Stimulated activated CD8-positive, alpha-beta memory T cell treated with anti-CD3 and anti-CD28 coated beads, Interleukin-4, amount 100 ng/mL, for 24 hours (primary cell): ENCODE results near the gene BABAM2.
"Not testable (repeated sequence)": the region's sequence is repeated elsewhere in the genome, so short reads cannot be mapped to it uniquely, and the experiment has no call there.

Source experiments
- DNase-seq: peaks from one replicate; pipeline ENCODE4 v3.0.0-alpha.2; 2020; ENCODE audit warnings: low read depth

The BABAM2 gene

DNA sequence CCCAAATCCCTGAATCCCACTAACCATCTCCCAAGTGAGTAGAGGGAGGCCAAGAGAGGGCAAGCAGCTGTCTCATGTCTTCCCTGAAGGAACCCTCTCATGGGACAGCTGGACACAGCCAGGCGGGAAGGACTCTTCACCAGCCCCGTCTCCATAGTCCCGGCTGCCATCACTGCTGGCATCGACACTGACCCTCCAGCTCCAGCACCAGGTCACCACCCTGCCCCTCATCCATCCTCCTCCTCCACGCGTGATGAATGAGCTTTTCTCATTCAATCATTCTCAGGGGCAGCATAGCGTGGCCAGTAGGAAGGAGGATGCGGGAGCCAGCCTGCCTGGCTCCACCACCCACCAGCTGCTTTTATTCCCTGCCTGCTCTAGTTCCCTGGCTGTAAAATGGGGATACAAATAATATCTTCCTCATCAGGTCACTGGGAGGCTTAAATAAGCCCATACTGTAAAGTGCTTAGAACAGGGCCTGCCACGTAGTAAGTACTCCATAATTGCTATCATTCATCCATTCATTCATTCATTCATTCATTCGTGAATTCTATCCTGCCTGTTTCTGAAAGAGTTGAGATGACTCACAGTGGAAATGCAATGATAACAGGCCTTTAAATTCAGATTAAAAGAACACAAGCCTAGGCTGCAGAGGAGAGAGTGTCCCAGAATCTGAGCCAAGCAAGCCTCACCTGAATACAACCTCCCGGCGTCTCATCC, 471.6 kb downstream of the BABAM2 start:
- DNase-seq, result no peak

DNA sequence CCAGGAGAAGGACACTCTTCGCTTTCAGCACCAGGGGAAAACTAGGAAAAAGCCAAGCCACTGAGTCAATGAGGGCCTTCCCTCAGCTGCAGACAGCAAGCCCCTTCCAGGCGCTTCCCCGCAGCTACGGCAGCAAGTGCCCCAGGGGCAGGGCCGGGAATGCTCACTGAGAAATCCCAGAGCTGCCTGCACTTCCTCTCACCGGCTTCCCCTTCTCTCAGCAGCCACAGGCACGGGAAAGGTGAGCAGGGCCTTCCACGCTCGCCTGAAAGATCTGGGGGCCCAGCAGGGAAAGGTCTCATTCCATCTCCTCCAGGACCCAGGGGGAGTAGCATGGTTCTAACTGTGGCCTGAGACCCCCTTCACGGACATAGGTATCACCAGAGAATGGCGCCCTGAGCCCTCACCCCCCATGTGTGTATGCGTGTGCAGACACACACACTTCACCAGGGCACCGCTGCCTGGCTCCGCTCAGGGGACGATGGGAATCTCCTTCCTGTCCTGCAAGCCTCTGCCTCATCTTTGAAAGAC, 472.5 kb downstream of the BABAM2 start:
- no peak for DNase-seq

DNA sequence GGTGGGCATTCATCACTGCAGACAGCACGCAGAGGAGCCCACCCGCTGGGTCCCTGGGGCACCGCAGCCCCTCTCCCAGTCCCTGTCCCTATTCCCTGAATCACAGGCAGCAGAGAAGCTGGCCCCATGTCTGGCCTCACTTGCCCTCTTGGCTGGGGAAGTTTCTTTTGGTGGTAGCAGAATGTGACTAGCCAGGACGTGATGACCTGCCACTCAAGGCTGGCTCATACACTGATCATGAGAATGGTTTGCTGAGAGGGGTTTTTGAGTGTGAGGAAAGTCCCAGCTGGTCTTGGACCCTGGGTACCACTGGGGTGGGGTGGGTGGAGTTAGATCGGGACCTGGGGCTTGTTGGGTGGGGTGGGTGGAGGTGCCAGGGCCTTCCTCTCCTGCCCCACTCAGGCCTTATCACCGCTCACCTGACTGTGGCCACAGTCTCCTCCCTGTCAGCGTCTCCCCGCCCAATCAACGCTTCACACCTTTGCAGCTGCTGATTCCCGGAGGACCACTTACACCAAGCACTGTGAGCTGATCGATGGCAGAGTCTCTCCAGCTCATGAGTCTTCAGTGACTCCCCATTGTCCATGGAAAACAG, 473.3 kb downstream of the BABAM2 start:
- DNase-seq, result no peak

DNA sequence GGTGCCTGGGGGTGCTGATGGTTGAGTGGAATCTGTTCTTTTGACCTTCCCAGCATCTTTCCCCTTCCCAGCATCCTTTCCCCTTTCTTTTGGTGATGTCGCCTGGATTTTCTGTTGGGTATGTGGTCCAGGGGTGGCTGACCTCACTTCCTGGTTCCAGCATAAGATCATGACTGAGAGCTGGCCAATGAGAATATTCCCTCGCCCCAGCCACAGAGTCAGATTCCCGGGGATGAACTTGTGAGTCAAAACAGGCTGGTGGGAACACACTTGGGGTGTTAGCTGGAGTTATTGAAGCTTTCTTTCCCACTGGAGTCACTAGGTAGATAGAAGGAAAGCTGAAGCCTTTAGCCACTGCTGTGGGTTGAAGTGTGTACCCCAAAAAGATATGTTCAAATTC, 474.1 kb downstream of the BABAM2 start:
- DNase-seq, result no peak

DNA sequence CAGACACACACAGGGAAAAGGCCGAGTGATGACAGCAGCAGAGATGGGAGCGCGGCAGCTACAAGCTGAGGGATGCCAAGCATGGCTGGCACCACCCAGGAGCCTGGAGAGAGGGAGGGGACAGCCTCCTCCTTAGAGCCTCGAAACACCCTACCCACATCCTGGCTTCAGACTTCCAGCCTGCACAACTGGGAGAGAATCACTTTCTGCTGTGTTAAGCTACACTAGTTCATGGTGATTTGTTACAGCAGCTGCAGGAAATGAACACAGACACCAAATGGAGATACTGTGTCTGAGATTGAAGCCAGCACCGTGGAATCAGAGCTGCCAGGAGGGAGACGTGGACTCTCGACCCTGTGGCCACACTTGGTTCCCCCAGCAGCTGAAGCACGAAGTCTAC, 474.6 kb downstream of the BABAM2 start:
- no peak for DNase-seq

DNA sequence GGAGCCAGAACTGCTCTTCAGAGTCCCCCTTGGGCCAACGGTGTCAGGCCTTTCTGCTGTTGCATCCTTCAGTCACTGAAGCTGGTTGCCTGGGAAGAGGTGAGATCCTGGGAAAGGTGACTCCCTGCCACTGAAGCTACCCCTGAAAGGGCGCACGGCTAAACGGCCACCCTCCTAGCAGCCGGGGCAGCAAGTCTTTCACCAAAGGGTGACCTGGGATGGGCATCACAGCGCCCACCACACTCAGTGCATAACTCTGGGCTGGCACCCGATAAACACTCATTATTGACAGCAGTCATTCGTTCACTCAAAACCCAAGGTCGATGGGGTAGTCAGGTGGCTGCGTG, 475.6 kb downstream of the BABAM2 start:
- no peak for DNase-seq

DNA sequence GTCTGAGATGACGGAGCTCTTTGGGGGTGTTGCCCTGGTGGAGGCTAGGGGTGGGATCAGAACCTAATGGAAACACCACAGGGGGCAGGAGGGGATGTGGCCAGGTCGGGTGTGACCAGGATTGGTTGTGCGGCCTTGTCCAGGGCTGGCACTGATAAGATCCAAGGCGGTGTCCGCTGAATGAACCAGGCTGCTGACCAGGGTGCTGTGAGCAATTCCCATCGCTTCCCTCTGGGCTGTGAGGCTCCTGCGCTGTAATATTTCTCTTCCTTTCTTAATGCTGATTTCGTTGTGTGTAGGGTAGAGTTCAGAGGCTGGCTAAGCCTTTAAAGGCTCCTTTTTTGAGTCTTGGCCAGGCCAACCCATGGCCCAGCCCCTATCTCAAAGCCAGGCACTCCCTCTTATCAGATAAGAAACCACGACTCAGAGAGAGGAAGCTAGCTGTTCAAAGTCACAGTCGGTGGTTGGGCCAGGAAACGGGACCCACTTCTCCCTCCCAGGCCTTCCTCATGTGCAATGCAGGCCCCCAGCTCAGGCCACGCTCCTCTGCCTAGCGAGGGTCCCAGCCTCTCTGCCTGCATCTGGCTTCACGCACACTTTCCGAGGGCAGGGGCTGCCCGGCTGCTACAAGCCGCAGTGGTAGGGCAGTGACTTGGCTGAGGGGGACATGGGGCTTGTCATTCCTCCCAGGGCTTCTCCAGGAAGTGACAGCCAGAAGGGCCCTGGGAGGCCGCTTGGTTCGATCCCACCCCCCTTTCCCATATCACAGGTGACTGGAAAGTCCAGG, 476.2 kb downstream of the BABAM2 start:
- no peak for DNase-seq

DNA sequence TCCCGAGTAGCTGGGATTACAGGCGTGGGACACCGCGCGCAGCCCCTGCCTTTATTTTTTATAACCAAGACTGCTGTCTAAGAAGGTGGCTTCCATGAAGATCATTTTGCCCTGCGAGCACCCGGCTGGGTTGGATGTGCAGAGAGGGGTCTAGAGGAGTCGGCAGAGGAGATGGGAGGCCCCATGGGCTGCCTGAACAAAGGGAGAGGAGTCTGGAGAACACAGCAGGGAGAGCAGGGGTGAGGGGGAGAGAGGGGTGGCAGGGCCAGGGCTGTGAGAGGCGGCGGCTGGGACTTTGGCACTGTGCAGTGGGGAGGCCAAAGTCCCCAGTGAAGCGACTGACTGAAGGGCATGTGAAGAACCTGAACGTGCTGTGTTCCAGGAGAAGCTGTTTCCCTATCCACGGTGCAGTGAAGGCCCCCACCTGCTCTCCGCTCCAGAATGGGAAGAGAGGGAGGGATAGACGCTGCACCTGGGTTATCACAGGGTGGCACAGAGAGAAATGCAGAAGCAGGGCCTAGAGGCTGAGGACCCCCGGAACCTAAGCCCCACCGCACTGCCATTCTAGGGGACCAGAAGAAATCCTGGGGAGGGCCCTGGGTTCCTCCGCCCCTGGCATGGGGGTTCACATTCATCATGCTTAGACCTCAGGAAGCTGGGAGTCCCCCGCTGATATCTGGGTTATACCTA, 477.3 kb downstream of the BABAM2 start:
- DNase-seq, result no peak

DNA sequence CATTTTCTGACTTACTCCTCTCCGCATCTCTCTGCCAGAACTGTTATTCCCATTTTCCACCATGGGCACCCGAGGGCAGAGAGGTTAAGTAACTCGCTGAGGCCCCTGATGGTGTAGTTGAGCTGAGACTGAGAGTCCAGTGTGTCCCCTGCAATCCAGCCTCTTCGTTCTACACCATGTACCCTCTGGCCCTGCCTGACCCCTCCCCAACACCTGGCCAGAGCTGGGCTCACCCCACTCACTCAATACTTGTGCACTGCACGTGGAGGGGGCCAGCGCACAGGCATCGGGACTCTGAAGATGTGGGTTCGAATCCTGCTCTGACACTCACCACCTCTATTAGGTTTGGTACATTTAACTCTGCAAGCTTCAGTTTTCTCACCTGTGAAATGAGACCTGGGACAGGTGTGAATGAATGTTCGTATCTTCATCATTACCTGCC, 477.8 kb downstream of the BABAM2 start:
- DNase-seq, result no peak

DNA sequence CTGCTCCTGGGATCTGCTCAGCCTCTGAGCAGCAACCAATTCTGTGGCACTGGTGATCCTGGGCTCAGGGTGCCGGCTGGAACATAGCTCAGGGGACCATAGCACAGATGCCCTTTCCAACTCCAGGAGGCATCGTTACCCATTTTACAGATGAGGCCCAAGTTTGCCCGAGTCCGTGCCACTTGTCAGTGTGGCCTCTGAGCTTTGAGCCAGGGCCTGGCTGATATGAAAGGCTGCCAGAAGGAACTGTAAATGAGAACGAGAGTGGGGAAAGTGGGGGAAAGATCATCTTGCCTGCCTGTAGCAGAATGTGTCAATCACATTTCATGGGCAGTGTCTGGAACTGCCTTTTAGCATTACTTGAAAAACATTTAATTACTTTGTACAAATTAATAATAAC, 478.8 kb downstream of the BABAM2 start:
- no peak for DNase-seq

DNA sequence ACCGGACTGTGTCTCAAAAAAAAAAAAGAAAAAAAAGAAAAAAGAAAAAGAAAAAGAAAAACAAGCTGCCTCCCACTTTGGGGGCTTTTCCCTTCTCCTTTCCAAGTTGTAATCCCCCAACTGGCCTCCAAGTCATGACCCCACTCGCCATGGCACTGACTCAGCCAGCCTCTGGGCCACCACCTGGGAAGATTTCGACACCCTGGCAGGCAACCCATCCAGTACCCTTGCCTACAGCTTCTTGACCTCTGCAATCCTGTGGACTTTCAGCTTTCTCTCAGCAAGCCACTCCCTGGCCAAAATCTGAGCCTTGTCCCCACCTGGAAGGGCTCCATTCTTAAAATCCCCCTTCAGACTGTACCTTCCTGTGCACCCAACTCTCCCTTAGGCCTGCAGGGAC, 479.8 kb downstream of the BABAM2 start:
- DNase-seq, result no peak

DNA sequence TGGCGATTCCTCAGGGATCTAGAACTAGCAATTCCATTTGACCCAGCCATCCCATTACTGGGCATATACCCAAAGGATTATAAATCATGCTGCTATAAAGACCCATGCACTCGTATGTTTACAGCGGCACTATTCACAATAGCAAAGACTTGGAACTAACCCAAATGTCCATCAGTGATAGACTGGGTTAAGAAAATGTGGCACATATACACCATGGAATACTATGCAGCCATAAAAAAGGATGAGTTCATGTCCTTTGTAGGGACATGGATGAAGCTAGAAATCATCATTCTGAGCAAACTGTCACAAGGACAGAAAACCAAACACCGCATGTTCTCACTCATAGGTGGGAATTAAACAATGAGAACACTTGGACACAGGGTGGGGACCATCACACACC, 481.2 kb downstream of the BABAM2 start:
- DNase-seq, result not testable (repeated sequence)

DNA sequence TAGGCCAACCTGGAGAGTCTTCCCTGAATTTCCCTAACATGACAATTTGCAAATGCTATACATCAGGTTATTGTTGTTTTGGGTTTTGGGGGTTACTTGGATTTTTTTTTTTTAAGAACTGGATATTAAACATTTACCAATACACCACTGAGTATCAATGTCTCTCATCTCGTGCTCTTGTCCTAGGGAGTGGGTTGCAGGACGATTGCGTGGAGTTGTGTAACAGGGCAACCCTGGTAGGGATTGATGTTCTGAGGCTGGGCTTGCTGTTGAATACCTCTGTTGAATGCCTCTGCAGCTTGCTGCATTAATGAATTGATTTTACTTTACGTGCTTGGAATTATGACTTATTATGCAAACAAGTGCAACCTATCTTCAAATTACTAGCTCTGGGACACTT, 483.3 kb downstream of the BABAM2 start:
- no peak for DNase-seq

DNA sequence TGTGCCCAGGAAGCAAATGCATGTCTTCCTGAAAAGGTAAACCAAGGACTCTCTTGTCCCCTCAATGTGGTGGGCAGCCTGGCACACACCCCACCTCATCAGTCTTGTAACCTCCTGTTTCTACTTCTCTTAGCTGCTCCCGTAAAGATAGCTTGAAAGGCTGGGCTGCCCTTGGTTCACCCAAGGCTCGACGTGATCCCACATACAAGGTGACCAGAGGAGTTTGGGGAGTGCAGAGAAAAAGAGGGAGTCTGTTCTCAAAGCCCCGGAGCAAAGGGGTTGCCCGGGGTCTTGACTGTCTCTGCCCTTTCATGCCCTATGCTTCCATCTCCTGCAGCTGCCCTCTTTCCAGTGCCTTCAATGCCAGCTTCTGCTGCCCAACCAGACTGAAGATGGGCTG, 483.8 kb downstream of the BABAM2 start:
- DNase-seq, result no peak

DNA sequence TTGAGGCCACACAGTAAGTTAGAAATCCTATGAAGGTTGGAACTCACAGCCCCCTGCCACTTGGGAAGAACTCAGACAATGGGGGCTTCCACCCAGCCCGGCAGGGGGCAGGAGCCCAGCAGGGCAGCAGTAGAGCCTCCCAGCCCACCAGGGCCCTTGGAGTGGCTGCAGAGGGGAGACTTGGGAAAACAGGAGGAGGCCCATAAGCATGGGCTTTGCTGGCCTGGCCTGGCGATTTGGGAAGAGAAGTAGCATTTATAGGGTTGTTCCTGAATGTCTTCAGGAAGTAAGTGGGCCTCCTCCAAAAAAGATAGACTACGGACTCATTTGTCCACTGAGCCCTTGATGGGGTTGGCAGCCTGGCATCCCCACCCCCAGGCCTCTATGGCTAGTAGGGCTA, 484.7 kb downstream of the BABAM2 start:
- no peak for DNase-seq

DNA sequence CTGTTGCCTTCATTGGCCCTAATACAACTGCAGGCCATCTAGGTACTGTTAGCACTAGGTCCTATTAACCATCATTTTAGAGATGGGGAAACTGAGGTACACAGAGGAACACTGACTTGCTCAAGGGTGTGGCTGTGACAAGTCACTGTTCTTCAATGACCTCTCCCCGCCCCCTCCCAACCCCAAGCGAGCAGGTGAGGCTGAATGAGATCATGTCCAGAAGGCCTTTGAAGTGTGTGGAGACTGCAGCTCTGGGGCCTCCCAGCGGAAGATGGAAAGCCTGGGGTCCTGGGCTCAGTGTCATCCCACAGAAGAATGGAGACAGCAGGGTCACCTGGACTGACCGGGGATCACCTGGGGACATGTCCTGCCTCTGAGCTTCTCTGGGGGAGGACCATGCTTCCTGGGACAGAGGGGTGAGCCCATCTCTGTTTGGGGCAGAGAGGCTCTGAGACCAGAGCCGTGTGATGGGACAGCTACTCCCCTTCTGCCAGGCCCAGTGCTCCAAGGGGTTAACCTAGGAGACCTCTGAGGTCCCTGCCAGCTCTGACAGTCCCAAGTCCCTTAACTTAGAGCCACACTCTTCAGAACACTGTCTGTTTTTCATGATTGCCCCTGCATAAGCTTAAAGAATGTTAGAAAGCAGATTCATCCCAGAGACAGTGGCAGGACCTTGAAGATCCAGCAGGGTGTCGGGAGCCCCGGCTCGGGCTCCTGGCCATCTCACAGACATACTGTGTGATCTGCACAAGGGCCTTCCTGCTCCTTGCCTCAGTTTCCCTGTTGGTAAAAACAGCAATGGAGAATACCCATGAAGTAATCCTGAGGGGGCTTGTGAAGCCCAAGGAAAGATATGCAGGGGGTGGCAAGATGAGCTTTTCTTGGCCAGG, 485.5 kb downstream of the BABAM2 start:
- no peak for DNase-seq

DNA sequence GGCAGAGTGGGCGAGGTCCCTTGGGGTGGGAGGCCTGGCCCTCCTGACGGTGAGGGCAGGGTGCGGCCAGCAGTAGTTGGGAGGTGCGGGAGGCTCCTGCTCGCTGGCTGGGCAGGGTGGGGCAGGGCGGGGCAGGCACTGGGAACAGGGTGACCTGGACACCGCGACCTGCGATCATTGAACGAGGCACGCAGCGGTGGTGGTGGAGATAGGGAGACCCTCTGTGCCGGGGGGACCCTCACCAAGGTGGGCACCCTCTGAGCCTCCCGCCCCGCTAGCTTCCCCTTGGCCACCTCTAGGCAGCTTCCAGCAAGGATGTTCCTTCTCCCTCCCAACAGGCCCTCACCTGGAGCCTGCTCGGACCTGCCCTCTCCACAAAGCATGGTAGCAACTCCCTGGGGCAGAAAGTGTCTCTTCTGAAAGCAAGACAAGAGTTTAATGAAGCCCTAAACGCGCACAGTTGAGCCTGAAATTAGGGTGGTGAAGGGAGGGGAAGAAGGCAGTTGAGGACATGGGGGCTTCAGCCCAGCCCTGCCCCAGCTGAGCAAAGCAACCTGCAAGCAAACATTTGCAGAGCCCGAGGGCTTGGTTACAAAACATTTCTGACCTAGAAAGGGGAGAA, 486.8 kb downstream of the BABAM2 start:
- no peak for DNase-seq

DNA sequence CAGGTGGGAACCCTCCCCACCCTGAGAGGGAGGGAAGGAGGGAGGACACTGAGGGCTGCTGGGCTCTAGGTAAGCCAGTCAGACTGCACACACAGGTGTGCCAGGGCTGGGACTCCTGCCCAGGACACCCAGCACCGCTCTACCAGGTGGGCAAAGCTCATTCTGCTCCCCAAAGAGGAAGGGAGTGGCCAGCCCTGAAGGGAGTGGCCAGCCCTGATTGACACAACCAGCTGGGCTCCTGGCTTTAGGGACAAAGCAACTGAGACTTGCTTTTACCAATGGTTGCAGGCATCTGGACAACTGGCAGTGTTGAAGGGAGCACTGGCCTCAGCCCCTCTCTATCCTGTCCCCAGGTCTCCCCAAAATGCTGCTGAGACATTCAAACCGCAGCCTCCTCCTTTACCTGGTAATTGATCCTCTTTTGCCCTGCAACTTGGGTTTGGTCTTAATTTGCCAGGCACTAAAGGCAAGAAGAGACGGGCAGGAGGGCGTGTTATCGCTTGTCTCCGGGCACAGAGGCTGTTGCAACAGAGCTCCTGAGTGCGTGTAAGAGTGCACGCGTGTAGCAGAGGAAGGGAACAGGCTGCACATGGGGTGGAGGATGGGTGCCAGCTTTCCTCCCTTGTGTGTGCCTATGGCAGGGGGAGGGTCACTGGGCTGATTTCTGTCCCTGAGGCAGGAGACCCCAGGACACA, 487.6 kb downstream of the BABAM2 start:
- DNase-seq, result no peak

DNA sequence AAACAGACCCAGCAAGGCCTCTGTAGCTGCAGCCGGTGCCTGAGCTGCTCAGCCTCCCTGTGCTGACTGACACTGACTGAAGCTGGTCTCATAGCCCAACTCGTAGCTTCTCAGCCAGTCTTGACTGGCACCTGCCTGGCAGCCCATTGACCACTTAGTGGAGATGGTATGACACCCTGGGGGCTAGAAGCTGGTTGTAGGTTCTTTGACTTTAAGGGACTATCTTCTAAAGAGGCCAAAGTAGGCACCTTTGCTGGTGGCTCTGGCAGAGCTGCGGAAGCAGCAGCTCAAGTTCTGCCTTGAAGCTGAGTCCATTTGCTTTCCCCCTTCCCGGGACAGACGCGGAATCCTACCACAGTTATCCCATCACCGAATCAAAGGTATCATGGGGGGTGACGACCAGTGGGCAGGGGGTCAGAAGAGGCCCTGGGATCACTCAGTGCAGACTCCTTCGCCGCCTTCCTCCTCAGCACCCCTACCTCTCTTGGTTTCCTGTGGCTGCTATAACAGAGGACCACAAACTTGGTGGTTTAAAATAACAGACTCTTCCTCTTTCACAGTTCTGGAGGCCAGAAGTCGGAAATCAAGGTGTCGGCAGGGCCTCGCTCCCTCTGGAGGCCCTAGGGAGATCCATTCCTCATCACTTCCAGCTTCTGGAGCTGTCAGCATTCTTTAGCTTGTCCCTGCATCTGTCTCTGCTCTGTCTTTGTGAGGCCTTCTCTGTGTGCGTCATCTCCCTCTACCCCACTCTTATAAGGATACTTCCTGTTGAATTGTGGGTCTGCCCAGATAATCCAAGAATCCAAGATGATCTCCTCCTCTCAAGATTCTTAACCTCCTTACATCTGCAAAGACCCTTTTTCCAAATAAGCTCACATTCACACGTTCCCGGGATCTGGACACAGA, 488.4 kb downstream of the BABAM2 start:
- DNase-seq, result no peak
